KMS-11 (cell line): ENCODE data around the gene TNFSF8.

Experiments
- H2AFZ ChIP-seq: fragments of 200-600 bp; sonication (generic); 2 replicates; pipeline ENCODE4 v1.6.1; 2016; ENCODE audit warnings: antibody characterized with exemption, mixed run types, low read depth
- H3K27ac ChIP-seq: fragments of 200-600 bp; sonication (generic); 2 replicates; pipeline ENCODE4 v1.6.1; 2016; ENCODE audit warnings: mild to moderate bottlenecking, mixed run types
- H3K27me3 ChIP-seq: fragments of 200-600 bp; sonication (generic); 2 replicates; pipeline ENCODE4 v1.6.1; 2017; ENCODE audit warnings: mild to moderate bottlenecking, low read depth, mixed run types, moderate library complexity; ENCODE audit not compliant: insufficient read depth
- H3K36me3 ChIP-seq: fragments of 200-600 bp; sonication (generic); 2 replicates; pipeline ENCODE4 v1.6.1; 2017; ENCODE audit warnings: mild to moderate bottlenecking, mixed run types; ENCODE audit not compliant: insufficient read depth
- H3K4me1 ChIP-seq: fragments of 200-600 bp; sonication (generic); 2 replicates; pipeline ENCODE4 v1.6.1; 2016; ENCODE audit warnings: mild to moderate bottlenecking, low read depth, mixed run types; ENCODE audit not compliant: poor library complexity, severe bottlenecking
- H3K4me2 ChIP-seq: fragments of 200-600 bp; sonication (generic); 2 replicates; pipeline ENCODE4 v1.7.0; 2016; ENCODE audit warnings: mild to moderate bottlenecking, mixed run types
- H3K4me3 ChIP-seq: fragments of 200-600 bp; sonication (generic); IDR thresholded peaks from 2 replicates; pipeline ENCODE4 v1.6.1; 2017; ENCODE audit warnings: low read depth, low read length, mixed read lengths; ENCODE audit not compliant: insufficient read depth
- H3K79me2 ChIP-seq: fragments of 200-600 bp; sonication (generic); 2 replicates; pipeline ENCODE4 v1.6.1; 2016; ENCODE audit warnings: low read depth, mixed run types; ENCODE audit not compliant: insufficient read depth
- H3K9ac ChIP-seq: fragments of 200-600 bp; sonication (generic); 2 replicates; pipeline ENCODE4 v1.6.1; 2016; ENCODE audit warnings: mild to moderate bottlenecking, mixed run types
- H4K20me1 ChIP-seq: fragments of 200-600 bp; sonication (generic); 2 replicates; pipeline ENCODE4 v1.6.1; 2016; ENCODE audit warnings: mild to moderate bottlenecking, mixed run types; ENCODE audit not compliant: insufficient read depth
- TF ChIP-seq, protein P1 (sequence below): fragments of 200-600 bp; sonication (generic); conservative IDR thresholded peaks from 2 replicates; pipeline ENCODE4 v1.6.1; 2017; ENCODE audit warnings: low read depth, mild to moderate bottlenecking, antibody characterized with exemption, low read length, moderate library complexity, mixed read lengths

TNFSF8 gene

DNA sequence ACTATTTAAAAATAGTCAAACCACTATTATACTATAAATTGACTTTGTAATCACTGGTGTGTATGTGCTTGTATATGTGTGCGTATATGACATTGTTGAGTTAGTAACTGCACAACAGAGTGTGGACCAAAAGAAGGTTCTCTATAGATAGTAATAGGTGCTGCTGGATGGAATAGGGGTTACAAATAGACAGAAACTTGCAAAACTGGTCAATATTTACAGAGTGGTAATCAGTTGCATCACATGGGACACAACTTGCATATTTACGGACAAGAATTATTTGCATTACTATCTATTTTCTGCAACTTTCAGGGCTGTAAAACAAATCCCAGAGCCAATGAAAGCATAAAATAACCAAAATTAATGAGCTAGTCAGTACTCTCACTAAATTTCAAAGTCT, 42.4 kb downstream of the TNFSF8 start:
- Histone ChIP-seq H3K27me3 (no peaks in the 10 kb centered on the region), H3K9ac (no peak overlapping the region), H3K4me2 (no peak overlapping the region), H3K27ac (no peak overlapping the region), H3K4me1 (peaks cover 15% of the 10 kb centered on the region), H4K20me1 (no peaks in the 10 kb centered on the region), H3K79me2 (no peaks in the 10 kb centered on the region), H2AFZ (no peak overlapping the region), H3K4me3 (no peak overlapping the region), H3K36me3 (no peaks in the 10 kb centered on the region)
- TF ChIP-seq, protein P1, sequence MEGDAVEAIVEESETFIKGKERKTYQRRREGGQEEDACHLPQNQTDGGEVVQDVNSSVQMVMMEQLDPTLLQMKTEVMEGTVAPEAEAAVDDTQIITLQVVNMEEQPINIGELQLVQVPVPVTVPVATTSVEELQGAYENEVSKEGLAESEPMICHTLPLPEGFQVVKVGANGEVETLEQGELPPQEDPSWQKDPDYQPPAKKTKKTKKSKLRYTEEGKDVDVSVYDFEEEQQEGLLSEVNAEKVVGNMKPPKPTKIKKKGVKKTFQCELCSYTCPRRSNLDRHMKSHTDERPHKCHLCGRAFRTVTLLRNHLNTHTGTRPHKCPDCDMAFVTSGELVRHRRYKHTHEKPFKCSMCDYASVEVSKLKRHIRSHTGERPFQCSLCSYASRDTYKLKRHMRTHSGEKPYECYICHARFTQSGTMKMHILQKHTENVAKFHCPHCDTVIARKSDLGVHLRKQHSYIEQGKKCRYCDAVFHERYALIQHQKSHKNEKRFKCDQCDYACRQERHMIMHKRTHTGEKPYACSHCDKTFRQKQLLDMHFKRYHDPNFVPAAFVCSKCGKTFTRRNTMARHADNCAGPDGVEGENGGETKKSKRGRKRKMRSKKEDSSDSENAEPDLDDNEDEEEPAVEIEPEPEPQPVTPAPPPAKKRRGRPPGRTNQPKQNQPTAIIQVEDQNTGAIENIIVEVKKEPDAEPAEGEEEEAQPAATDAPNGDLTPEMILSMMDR, result no peak

DNA sequence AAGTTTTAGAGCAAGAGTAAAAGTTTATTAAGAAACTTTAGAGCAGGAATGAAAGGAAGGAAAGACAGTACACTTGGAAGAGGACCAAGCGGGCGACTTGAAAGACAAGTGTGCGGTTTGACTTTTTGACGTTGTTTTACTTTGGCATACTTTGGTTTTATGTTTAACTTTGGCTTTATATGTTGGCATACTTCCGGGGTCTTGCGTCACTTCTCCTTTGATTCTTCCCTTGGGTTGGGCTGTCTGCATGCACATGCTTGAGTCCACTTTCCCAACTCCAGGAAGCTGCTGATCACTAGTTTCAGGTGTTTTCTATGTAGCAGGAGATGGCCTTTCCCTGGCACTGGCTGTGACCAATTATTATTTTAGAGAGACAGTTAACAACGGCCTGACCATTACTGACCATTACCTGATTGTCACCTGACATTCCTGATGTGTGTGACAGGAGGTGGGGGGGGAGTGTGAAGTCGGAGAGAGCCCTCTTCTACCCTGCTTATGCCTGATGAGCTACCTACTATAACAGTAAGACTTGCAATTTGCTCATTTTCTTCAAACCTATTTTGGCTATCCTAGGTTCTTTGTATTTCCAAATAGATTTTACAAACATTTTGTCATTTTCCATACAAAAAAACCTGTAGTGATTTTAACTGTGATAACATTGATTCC, 45.5 kb downstream of the TNFSF8 start:
- Histone ChIP-seq H3K27me3 (no peaks in the 10 kb centered on the region), H4K20me1 (no peaks in the 10 kb centered on the region), H3K9ac (no peak overlapping the region), H3K36me3 (no peaks in the 10 kb centered on the region), H3K79me2 (no peaks in the 10 kb centered on the region), H3K4me1 (peaks cover 11% of the 10 kb centered on the region), H3K4me3 (no peak overlapping the region), H3K4me2 (no peak overlapping the region), H3K27ac (no peak overlapping the region), H2AFZ (no peak overlapping the region)
- TF ChIP-seq, protein P1, result no peak

DNA sequence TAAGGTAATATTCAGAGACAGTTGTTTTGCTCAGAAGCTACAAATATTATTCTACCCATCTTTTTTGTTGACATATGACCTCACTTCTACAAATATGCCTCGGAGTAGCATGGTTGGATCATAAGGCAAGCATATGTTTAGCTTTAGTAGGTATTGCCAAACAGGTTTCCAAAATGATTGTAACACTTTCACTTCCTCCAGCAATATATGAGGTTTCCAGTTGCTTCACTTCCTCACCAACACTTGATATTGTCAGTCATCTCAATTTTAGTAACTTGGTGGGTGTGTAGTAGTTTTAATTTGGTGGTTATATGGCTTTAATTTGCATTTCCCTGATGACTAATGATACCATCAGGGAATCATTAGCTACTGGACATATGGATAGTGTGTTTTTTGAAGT, 46.7 kb downstream of the TNFSF8 start:
- Histone ChIP-seq H4K20me1 (no peaks in the 10 kb centered on the region), H3K4me2 (no peak overlapping the region), H3K27me3 (no peaks in the 10 kb centered on the region), H3K27ac (no peak overlapping the region), H3K36me3 (no peaks in the 10 kb centered on the region), H3K9ac (no peak overlapping the region), H3K4me1 (peaks cover 4% of the 10 kb centered on the region), H3K79me2 (no peaks in the 10 kb centered on the region), H2AFZ (no peak overlapping the region), H3K4me3 (no peak overlapping the region)
- TF ChIP-seq, protein P1, result no peak

DNA sequence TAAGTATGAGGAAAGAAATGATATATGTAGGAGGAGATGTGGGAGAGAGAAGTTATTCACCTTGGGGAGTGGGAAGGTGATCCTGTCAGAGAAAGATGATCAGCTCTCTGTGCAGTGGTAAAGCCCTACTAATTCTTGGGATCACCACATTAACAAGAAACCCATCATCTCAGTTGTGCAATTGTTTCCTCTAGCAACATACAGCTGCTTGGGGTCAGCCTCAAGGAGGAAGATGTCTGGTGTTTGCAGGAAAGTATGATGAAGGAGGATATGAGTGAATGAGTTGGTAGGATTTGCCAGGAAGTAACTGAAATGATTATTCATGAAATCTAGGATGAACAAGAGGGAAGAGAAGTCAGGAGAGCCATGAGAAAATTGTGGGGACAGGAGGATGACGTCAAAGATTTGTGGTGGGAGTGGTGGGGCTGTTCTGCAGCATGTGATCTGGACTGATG, 50.1 kb downstream of the TNFSF8 start:
- Histone ChIP-seq H3K36me3 (no peaks in the 10 kb centered on the region), H4K20me1 (no peaks in the 10 kb centered on the region), H3K27me3 (no peaks in the 10 kb centered on the region), H2AFZ (no peak overlapping the region), H3K4me2 (no peak overlapping the region), H3K79me2 (no peaks in the 10 kb centered on the region), H3K4me1 (no peaks in the 10 kb centered on the region), H3K27ac (no peak overlapping the region), H3K9ac (no peak overlapping the region), H3K4me3 (no peak overlapping the region)
- TF ChIP-seq, protein P1, result no peak
